GM12892 (cell line): Measurements from ENCODE around the gene ATG2B.

Experiments used
- POLR2A ChIP-seq: IDR thresholded peaks from 2 replicates; pipeline ENCODE4 v1.6.1; 2011; ENCODE audit warnings: low read depth, low read length, control low read depth
- POLR2AphosphoS5 ChIP-seq: IDR thresholded peaks from 2 replicates; pipeline ENCODE4 v1.6.1; 2011; ENCODE audit warnings: low read depth, low read length, control low read depth
- TAF1 ChIP-seq: IDR thresholded peaks from 2 replicates; pipeline ENCODE4 v1.6.1; 2011; ENCODE audit warnings: low read depth, mild to moderate bottlenecking, control low read depth, low read length, borderline replicate concordance

- TF ChIP-seq TAF1 (no peak), POLR2A (no peak), POLR2AphosphoS5 (no peak)
Observed at GRCh38 chr14:96264200-96264553, 99.0 kb downstream of the ATG2B start.
